Measurements from ENCODE around the gene GDF2. TPM values are rescaled to one million over a fixed set of nuclear protein-coding genes. Genes with fewer than 3 reads are reported as not detected.

Gene GDF2
- total RNA-seq, 4 donors from 2014 or later, result not detected

GRCh38 chr10:47339186-47339735, 17.0 kb downstream of the GDF2 start:
- no peak overlapping the region for H3K27ac ChIP-seq
- TF ChIP-seq CTCF (IDR thresholded peaks at IDR 0.05) (no peak), POLR2A (IDR thresholded peaks at IDR 0.05) (no peak)
- intact Hi-C loops (cut with DNase I), result no loop called here
- H3K4me1 ChIP-seq, result no peaks in the 10 kb centered on the region
- H3K27me3 ChIP-seq, result peaks cover 0 to 20% (median 0%) of the 10 kb centered on the region in 4 donors
- 94% methylated on average over 7 of the region's 8 CpGs; no CpG with 5 or more reads in 1 of the 2 donors for WGBS, 2 donors
- no peaks in the 10 kb centered on the region for H3K36me3 ChIP-seq
- H3K9me3 ChIP-seq, result no peaks in the 10 kb centered on the region
- H3K4me3 ChIP-seq, result no peak overlapping the region
- no peak for DNase-seq

GRCh38 chr10:47339759-47340607, 17.7 kb downstream of the GDF2 start:
- Histone ChIP-seq H3K36me3 (no peaks in the 10 kb centered on the region), H3K9me3 (no peaks in the 10 kb centered on the region), H3K4me3 (no peak overlapping the region), H3K27me3 (peaks cover 0 to 16% (median 0%) of the 10 kb centered on the region in 4 donors), H3K27ac (no peak overlapping the region), H3K4me1 (no peaks in the 10 kb centered on the region)
- 42 to 62% methylated on average over 6 to 10 of the region's 15 CpGs for WGBS, 2 donors
- TF ChIP-seq CTCF (IDR thresholded peaks at IDR 0.05), result no peak
- TF ChIP-seq POLR2A (IDR thresholded peaks at IDR 0.05), result no peak
- intact Hi-C loops (cut with DNase I), result no loop called here
- no peak for DNase-seq

GRCh38 chr10:47340608-47341170, 18.4 kb downstream of the GDF2 start:
- DNase-seq, result no peak
- no peak overlapping the region for H3K27ac ChIP-seq
- intact Hi-C loops (cut with DNase I), result no loop called here
- H3K9me3 ChIP-seq, result no peaks in the 10 kb centered on the region
- peaks cover 0 to 14% (median 0%) of the 10 kb centered on the region in 4 donors for H3K27me3 ChIP-seq
- no peaks in the 10 kb centered on the region for H3K36me3 ChIP-seq
- H3K4me1 ChIP-seq, result no peaks in the 10 kb centered on the region
- TF ChIP-seq CTCF (IDR thresholded peaks at IDR 0.05), result peak; percentile 65 to 98 (median 92)
- no peak for TF ChIP-seq POLR2A (IDR thresholded peaks at IDR 0.05)
- 60 to 67% methylated on average over 5 of the region's 5 CpGs for WGBS, 2 donors
- no peak overlapping the region for H3K4me3 ChIP-seq

- no peak for TF ChIP-seq CTCF (IDR thresholded peaks at IDR 0.05)
- no peak for TF ChIP-seq POLR2A (IDR thresholded peaks at IDR 0.05)
- 85 to 87% methylated on average over 13 of the region's 13 CpGs for WGBS, 2 donors
- intact Hi-C loops (cut with DNase I), result no loop called here
- no peaks in the 10 kb centered on the region for H3K4me1 ChIP-seq
- no peaks in the 10 kb centered on the region for H3K36me3 ChIP-seq
- no peak overlapping the region for H3K4me3 ChIP-seq
- DNase-seq, result no peak
- H3K27me3 ChIP-seq, result no peaks in the 10 kb centered on the region
- no peaks in the 10 kb centered on the region for H3K9me3 ChIP-seq
- no peak overlapping the region for H3K27ac ChIP-seq
Observed at GRCh38 chr10:47344996-47345870, 23.0 kb downstream of the GDF2 start.

Data from esophagus squamous epithelium (tissue), 5 donors.